ENCODE measurements around the gene PTPRO. TPM values are rescaled to one million over a fixed set of nuclear protein-coding genes. Genes with fewer than 3 reads are reported as not detected.

Gene PTPRO
- total RNA-seq, 1 donor from 2014 or later, result 0.49 TPM

GRCh38 chr12:15599266-15600037, 277.1 kb downstream of the PTPRO start:
- no peak overlapping the region for H3K4me3 ChIP-seq
- no peaks in the 10 kb centered on the region for H3K9me3 ChIP-seq
- intact Hi-C loops (cut with DNase I), result no loop called here
- DNase-seq (ENCODE audit: extremely low spot score in 2 of 2), result no peak
- TF ChIP-seq POLR2A (IDR thresholded peaks at IDR 0.05) (no peak), POLR2AphosphoS5 (IDR thresholded peaks at IDR 0.05; ENCODE audit: insufficient read depth in 1 of 2, low read depth in 1 of 2) (peak in 1 of 2 donors; percentile 33)
- no peaks in the 10 kb centered on the region for H3K36me3 ChIP-seq
- no peak overlapping the region for H3K27ac ChIP-seq
- H3K27me3 ChIP-seq, result no peaks in the 10 kb centered on the region
- peaks cover 12% of the 10 kb centered on the region for H3K4me1 ChIP-seq

- no peak overlapping the region for H3K4me3 ChIP-seq
- no peaks in the 10 kb centered on the region for H3K27me3 ChIP-seq
- TF ChIP-seq POLR2A (IDR thresholded peaks at IDR 0.05) (no peak), POLR2AphosphoS5 (IDR thresholded peaks at IDR 0.05; ENCODE audit: insufficient read depth in 1 of 2, low read depth in 1 of 2) (no peak)
- TF ChIP-seq, protein P1, sequence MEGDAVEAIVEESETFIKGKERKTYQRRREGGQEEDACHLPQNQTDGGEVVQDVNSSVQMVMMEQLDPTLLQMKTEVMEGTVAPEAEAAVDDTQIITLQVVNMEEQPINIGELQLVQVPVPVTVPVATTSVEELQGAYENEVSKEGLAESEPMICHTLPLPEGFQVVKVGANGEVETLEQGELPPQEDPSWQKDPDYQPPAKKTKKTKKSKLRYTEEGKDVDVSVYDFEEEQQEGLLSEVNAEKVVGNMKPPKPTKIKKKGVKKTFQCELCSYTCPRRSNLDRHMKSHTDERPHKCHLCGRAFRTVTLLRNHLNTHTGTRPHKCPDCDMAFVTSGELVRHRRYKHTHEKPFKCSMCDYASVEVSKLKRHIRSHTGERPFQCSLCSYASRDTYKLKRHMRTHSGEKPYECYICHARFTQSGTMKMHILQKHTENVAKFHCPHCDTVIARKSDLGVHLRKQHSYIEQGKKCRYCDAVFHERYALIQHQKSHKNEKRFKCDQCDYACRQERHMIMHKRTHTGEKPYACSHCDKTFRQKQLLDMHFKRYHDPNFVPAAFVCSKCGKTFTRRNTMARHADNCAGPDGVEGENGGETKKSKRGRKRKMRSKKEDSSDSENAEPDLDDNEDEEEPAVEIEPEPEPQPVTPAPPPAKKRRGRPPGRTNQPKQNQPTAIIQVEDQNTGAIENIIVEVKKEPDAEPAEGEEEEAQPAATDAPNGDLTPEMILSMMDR (IDR thresholded peaks at IDR 0.05), result no peak
- H3K27ac ChIP-seq, result no peak overlapping the region
- no peaks in the 10 kb centered on the region for H3K9me3 ChIP-seq
- peaks cover 12% of the 10 kb centered on the region for H3K4me1 ChIP-seq
- no peak for DNase-seq (ENCODE audit: extremely low spot score in 2 of 2)
- no peaks in the 10 kb centered on the region for H3K36me3 ChIP-seq
- intact Hi-C loops (cut with DNase I), result no loop called here
Measured at GRCh38 chr12:15600223-15600935, 278.1 kb downstream of the PTPRO start.

GRCh38 chr12:15601210-15601800, 279.0 kb downstream of the PTPRO start:
- TF ChIP-seq POLR2A (IDR thresholded peaks at IDR 0.05), result no peak
- TF ChIP-seq POLR2AphosphoS5 (IDR thresholded peaks at IDR 0.05; ENCODE audit: insufficient read depth in 1 of 2, low read depth in 1 of 2), result no peak

GRCh38 chr12:15602051-15602672, 279.9 kb downstream of the PTPRO start:
- H3K9me3 ChIP-seq, result no peaks in the 10 kb centered on the region
- H3K36me3 ChIP-seq, result no peaks in the 10 kb centered on the region
- no peak overlapping the region for H3K27ac ChIP-seq
- TF ChIP-seq, protein P1 (IDR thresholded peaks at IDR 0.05), result no peak
- TF ChIP-seq POLR2AphosphoS5 (IDR thresholded peaks at IDR 0.05; ENCODE audit: insufficient read depth in 1 of 2, low read depth in 1 of 2) (no peak), POLR2A (IDR thresholded peaks at IDR 0.05) (no peak)
- no peaks in the 10 kb centered on the region for H3K4me1 ChIP-seq
- intact Hi-C loops (cut with DNase I), result no loop called here
- no peaks in the 10 kb centered on the region for H3K27me3 ChIP-seq
- no peak for DNase-seq (ENCODE audit: extremely low spot score in 2 of 2)
- no peak overlapping the region for H3K4me3 ChIP-seq

More at GRCh38 chr12:15601210-15601800, 279.0 kb downstream of the PTPRO start:
- H3K27me3 ChIP-seq, result no peaks in the 10 kb centered on the region
- no peak overlapping the region for H3K4me3 ChIP-seq
- peaks cover 4% of the 10 kb centered on the region for H3K4me1 ChIP-seq
- no peaks in the 10 kb centered on the region for H3K36me3 ChIP-seq
- H3K9me3 ChIP-seq, result no peaks in the 10 kb centered on the region
- intact Hi-C loops (cut with DNase I), result no loop called here
- no peak for DNase-seq (ENCODE audit: extremely low spot score in 2 of 2)
- no peak overlapping the region for H3K27ac ChIP-seq

DNA sequence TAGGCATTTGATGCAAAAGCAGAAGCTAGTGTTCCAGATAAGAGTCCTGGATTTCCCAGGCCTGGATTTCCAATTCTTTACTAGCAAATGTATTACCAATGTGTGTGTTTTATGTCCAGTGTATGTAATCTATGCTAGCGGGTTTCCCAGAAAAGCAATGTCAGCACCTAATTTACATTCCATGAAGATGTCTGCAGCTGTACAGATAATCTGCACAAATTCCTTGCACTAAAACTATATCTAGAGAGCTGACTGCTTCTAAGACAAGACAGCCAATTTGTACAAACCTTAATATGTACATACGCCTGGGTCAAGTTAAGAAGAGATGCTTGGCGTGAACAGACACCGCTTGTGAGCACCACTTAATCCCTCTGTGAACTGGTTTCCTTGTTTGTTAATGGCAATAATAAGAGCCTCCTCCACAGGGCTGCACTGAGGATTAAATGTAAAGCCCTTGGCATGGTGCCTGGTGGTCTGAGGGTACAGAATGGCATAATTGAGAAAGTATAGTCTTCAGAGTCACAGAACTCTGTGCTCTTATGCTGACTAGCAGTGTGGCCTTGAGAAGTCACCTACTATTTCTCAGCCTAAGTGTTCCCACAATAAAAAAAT, 281.3 kb downstream of the PTPRO start:
- Histone ChIP-seq H3K9me3 (no peaks in the 10 kb centered on the region), H3K27ac (no peak overlapping the region), H3K36me3 (no peaks in the 10 kb centered on the region), H3K4me1 (no peaks in the 10 kb centered on the region), H3K4me3 (no peak overlapping the region), H3K27me3 (no peaks in the 10 kb centered on the region)
- no peak for DNase-seq (ENCODE audit: extremely low spot score in 2 of 2)
- TF ChIP-seq, protein P1 (IDR thresholded peaks at IDR 0.05), result no peak
- TF ChIP-seq POLR2AphosphoS5 (IDR thresholded peaks at IDR 0.05; ENCODE audit: insufficient read depth in 1 of 2, low read depth in 1 of 2) (no peak), POLR2A (IDR thresholded peaks at IDR 0.05) (no peak)
- intact Hi-C loops (cut with DNase I), result no loop called here
